ENCODE data around the gene FGA. TPM values are rescaled to one million over a fixed set of nuclear protein-coding genes. Genes with fewer than 3 reads are reported as not detected.

The FGA gene
- total and polyA plus RNA-seq, 10 of the 15 experiments (the other 5 are each of a cell fraction or from before 2014, with no cell fraction given) = 3.6 TPM; not detected in 9

DNA sequence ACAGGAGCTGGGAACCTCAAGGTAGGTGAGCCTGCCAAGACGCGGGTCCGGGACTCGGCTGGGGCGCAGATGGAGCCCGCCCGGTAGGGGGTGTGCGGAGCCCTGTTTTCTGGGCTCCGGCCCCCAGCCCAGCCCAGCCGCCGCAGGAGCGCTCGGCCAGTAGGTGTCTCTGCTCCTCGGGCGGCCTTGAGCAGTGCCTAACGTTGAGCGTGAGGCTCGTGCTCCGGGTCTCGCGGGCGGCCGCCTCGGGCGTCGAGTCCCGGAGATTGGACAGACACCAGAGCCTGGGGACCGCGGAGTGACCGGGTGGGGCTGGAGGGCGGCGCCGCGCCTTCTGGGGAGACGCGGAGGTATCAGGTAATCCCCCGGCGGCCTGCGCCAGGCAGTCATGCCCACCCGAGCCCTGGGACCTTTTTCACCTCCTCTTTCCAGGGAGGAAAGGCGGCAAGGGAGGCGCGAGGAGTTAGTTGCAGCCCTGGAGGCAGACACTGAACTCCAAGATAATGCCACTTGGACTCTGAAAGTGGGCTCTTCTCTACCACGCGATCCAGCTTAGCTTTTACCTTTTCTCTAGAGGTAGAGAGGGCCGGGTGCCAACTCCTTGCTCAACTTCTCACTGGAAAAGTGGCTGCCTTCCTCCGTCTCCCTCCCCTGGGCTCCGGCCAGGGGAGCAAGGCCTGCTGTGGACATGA lies 36.4 kb upstream of the FGA start (continued):
- TF ChIP-seq, protein P1, sequence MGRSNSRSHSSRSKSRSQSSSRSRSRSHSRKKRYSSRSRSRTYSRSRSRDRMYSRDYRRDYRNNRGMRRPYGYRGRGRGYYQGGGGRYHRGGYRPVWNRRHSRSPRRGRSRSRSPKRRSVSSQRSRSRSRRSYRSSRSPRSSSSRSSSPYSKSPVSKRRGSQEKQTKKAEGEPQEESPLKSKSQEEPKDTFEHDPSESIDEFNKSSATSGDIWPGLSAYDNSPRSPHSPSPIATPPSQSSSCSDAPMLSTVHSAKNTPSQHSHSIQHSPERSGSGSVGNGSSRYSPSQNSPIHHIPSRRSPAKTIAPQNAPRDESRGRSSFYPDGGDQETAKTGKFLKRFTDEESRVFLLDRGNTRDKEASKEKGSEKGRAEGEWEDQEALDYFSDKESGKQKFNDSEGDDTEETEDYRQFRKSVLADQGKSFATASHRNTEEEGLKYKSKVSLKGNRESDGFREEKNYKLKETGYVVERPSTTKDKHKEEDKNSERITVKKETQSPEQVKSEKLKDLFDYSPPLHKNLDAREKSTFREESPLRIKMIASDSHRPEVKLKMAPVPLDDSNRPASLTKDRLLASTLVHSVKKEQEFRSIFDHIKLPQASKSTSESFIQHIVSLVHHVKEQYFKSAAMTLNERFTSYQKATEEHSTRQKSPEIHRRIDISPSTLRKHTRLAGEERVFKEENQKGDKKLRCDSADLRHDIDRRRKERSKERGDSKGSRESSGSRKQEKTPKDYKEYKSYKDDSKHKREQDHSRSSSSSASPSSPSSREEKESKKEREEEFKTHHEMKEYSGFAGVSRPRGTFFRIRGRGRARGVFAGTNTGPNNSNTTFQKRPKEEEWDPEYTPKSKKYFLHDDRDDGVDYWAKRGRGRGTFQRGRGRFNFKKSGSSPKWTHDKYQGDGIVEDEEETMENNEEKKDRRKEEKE (IDR thresholded peaks at IDR 0.05) = no peak
- TF ChIP-seq MYB (IDR thresholded peaks at IDR 0.05; ENCODE audit: borderline replicate concordance, low read depth, low read length) = no peak
- peak; percentile 13; the same call in 1 of the 2 replicates for TF ChIP-seq RAD21 (IDR thresholded peaks at IDR 0.05; ENCODE audit: insufficient read depth, low read depth, low read length)

DNA sequence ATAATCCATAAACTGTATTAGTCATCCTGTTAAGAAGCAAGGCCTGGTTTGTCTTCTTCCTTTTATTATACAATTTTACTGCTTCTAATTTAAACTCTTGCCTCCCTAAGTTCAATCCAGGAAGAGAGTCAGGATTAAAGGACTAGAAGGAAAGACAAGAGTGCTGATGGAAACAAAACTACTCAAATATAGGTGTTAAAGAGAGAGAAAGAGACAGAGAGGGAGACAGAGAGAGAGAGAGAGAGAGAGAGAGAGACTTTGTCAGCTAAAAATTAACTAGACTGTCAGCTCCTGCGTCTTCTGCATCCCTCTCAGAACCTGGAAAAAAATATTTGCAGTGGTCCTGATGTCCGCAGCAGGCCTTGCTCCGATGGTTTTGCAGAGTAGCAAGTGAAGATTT lies 35.4 kb upstream of the FGA start:
- ATAC-seq (no peak), FAIRE-seq (no peak), DNase-seq (ENCODE audit: low read depth, low spot score) (no peak)
- Histone ChIP-seq H3K4me1 (ENCODE audit: control insufficient read depth, insufficient read depth, low read length) (no peaks in the 10 kb centered on the region), H3K4me2 (ENCODE audit: control insufficient read depth, insufficient read depth) (no peak overlapping the region), H3K9ac (ENCODE audit: control insufficient read depth, insufficient read depth, low read length) (no peak overlapping the region), H3K27me3 (replicated peaks in 1 of 2; ENCODE audit: control insufficient read depth in 2 of 2, insufficient read depth in 2 of 2, low read length in 1 of 2) (peaks cover 3% of the 10 kb centered on the region in 2 experiments), H3K36me3 (ENCODE audit: control insufficient read depth in 2 of 2, insufficient read depth in 2 of 2, low read length in 1 of 2) (no peaks in the 10 kb centered on the region), H3K9me3 (replicated peaks; ENCODE audit: control insufficient read depth, insufficient read depth, low read length) (no peaks in the 10 kb centered on the region), H3K27ac (ENCODE audit: control insufficient read depth, insufficient read depth) (no peak overlapping the region), H3K4me3 (no peak overlapping the region), H2AFZ (ENCODE audit: control insufficient read depth, low read depth, low read length) (no peak overlapping the region), H3K79me2 (ENCODE audit: control insufficient read depth, insufficient read depth, low read length) (no peaks in the 10 kb centered on the region), H4K20me1 (ENCODE audit: control insufficient read depth, insufficient read depth) (no peaks in the 10 kb centered on the region)
- RAD21 ChIA-PET (ENCODE audit: unreplicated experiment) = interaction anchor here (1.5 to 5.6 kb wide), 3 partner anchors 67 to 296 kb away, joined by 3 to 28 read pairs (median 14); partner anchors contain the start of gene PLRG1
- no TSS peak for BruUV-seq (replicated peaks)
- CTCF ChIA-PET = interaction anchor here (1.2 to 19.0 kb wide), 3 partner anchors 9 to 72 kb away, joined by 3 to 796 read pairs (median 7); partner anchors contain the start of genes FGB and PLRG1
- in situ Hi-C loops (cut with MboI) = no loop called here
- SMC1A ChIA-PET (ENCODE audit: uncharacterized antibody, unreplicated experiment) = interaction anchor here (1.0 to 1.7 kb wide), 4 partner anchors 14 to 119 kb away, joined by 4 to 8 read pairs (median 5); partner anchors contain the start of gene PLRG1
- POLR2A ChIA-PET = no interaction called here
- 34% methylated on average over 3 of the region's 3 CpGs for WGBS (ENCODE audit: insufficient coverage, insufficient replicate concordance, low lambda C conversion rate, missing lambda C conversion rate)
- intact Hi-C loops (cut with micrococcal nuclease; ENCODE audit: unreplicated experiment) = loop anchor here (10.0 kb wide), 2 partner anchors 749 to 851 kb away; partner anchors contain the start of gene MAP9
- TF ChIP-seq EGR1 (IDR thresholded peaks at IDR 0.05; ENCODE audit: borderline replicate concordance in 1 of 2, low read depth in 2 of 2, low read length in 2 of 2) (no peak), JUND (IDR thresholded peaks at IDR 0.05; ENCODE audit: low read depth, low read length) (no peak), JUNB (IDR thresholded peaks at IDR 0.05) (no peak), CBX3 (IDR thresholded peaks at IDR 0.05; ENCODE audit: borderline replicate concordance, low read depth) (no peak), PAX5 (IDR thresholded peaks at IDR 0.05; ENCODE audit: borderline replicate concordance, low read depth, low read length) (no peak), HCFC1 (IDR thresholded peaks at IDR 0.05; ENCODE audit: low read length) (no peak), NBN (IDR thresholded peaks at IDR 0.05) (no peak)
- TF ChIP-seq, protein P2, sequence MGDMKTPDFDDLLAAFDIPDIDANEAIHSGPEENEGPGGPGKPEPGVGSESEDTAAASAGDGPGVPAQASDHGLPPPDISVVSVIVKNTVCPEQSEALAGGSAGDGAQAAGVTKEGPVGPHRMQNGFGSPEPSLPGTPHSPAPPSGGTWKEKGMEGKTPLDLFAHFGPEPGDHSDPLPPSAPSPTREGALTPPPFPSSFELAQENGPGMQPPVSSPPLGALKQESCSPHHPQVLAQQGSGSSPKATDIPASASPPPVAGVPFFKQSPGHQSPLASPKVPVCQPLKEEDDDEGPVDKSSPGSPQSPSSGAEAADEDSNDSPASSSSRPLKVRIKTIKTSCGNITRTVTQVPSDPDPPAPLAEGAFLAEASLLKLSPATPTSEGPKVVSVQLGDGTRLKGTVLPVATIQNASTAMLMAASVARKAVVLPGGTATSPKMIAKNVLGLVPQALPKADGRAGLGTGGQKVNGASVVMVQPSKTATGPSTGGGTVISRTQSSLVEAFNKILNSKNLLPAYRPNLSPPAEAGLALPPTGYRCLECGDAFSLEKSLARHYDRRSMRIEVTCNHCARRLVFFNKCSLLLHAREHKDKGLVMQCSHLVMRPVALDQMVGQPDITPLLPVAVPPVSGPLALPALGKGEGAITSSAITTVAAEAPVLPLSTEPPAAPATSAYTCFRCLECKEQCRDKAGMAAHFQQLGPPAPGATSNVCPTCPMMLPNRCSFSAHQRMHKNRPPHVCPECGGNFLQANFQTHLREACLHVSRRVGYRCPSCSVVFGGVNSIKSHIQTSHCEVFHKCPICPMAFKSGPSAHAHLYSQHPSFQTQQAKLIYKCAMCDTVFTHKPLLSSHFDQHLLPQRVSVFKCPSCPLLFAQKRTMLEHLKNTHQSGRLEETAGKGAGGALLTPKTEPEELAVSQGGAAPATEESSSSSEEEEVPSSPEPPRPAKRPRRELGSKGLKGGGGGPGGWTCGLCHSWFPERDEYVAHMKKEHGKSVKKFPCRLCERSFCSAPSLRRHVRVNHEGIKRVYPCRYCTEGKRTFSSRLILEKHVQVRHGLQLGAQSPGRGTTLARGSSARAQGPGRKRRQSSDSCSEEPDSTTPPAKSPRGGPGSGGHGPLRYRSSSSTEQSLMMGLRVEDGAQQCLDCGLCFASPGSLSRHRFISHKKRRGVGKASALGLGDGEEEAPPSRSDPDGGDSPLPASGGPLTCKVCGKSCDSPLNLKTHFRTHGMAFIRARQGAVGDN (IDR thresholded peaks at IDR 0.05) = no peak
- TF ChIP-seq, protein P3, sequence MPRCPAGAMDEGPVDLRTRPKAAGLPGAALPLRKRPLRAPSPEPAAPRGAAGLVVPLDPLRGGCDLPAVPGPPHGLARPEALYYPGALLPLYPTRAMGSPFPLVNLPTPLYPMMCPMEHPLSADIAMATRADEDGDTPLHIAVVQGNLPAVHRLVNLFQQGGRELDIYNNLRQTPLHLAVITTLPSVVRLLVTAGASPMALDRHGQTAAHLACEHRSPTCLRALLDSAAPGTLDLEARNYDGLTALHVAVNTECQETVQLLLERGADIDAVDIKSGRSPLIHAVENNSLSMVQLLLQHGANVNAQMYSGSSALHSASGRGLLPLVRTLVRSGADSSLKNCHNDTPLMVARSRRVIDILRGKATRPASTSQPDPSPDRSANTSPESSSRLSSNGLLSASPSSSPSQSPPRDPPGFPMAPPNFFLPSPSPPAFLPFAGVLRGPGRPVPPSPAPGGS (IDR thresholded peaks at IDR 0.05; ENCODE audit: borderline replicate concordance, insufficient read depth, low read depth, low read length, poor library complexity, severe bottlenecking) = no peak

Measured in GM12878 (cell line).